ENCODE results near the gene BDKRB2. TPM values are rescaled to one million over a fixed set of nuclear protein-coding genes. Genes with fewer than 3 reads are reported as not detected.

Gene BDKRB2
- total RNA-seq, 1 experiment from 2014 or later = 0.28 TPM

DNA sequence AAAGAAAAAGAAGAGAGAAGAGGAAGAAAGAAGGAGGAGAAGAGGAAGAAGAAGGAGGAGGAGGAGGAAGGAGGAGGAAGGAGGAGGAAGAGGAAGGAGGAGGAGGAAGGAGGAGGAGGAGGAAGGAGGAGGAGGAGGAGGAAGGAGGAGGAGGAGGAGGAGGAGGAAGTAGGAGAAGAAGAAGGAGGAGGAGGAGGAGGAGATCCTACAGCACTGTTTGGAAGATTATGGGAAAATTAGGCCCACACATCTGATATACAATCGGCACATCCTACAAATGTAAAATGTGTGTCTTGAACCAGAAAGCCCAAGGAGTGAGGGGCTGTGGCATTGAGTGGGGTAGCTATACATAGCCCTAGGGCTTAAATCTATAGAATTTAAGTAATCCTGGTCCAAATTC is 12.0 kb downstream of the BDKRB2 start:
- no peaks in the 10 kb centered on the region for H4K20me1 ChIP-seq (ENCODE audit: insufficient read depth)
- no peaks in the 10 kb centered on the region; the same call in 1 of the 2 replicates for H3F3A ChIP-seq (ENCODE audit: insufficient read depth, low read depth)
- H3K79me2 ChIP-seq (ENCODE audit: low read depth) = no peaks in the 10 kb centered on the region
- no peak overlapping the region for H3K27ac ChIP-seq
- H3K4me1 ChIP-seq (replicated peaks; ENCODE audit: insufficient read depth) = no peaks in the 10 kb centered on the region
- no peaks in the 10 kb centered on the region for H3K9me2 ChIP-seq (ENCODE audit: insufficient read depth)
- no TSS peak for BruUV-seq (replicated peaks)
- no peaks in the 10 kb centered on the region for H3K27me3 ChIP-seq (ENCODE audit: insufficient read depth, low read depth)
- no peak for DNase-seq
- no peaks in the 10 kb centered on the region for H3K36me3 ChIP-seq (ENCODE audit: low read depth)
- CTCF ChIA-PET = no interaction called here
- no peak overlapping the region for H3K4me3 ChIP-seq
- no peak overlapping the region for H2AFZ ChIP-seq
- H3K9me3 ChIP-seq (ENCODE audit: insufficient read depth, low read depth) = no peaks in the 10 kb centered on the region
- TF ChIP-seq, protein P1, sequence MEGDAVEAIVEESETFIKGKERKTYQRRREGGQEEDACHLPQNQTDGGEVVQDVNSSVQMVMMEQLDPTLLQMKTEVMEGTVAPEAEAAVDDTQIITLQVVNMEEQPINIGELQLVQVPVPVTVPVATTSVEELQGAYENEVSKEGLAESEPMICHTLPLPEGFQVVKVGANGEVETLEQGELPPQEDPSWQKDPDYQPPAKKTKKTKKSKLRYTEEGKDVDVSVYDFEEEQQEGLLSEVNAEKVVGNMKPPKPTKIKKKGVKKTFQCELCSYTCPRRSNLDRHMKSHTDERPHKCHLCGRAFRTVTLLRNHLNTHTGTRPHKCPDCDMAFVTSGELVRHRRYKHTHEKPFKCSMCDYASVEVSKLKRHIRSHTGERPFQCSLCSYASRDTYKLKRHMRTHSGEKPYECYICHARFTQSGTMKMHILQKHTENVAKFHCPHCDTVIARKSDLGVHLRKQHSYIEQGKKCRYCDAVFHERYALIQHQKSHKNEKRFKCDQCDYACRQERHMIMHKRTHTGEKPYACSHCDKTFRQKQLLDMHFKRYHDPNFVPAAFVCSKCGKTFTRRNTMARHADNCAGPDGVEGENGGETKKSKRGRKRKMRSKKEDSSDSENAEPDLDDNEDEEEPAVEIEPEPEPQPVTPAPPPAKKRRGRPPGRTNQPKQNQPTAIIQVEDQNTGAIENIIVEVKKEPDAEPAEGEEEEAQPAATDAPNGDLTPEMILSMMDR (conservative IDR thresholded peaks at IDR 0.05) = no peak
- no peak for TF ChIP-seq EZH2 (IDR thresholded peaks at IDR 0.05; ENCODE audit: low read depth)
- POLR2A ChIA-PET (ENCODE audit: unreplicated experiment) = no interaction called here
- intact Hi-C loops (cut with micrococcal nuclease; ENCODE audit: unreplicated experiment) = no loop called here
- H3K4me2 ChIP-seq = no peak overlapping the region

DNA sequence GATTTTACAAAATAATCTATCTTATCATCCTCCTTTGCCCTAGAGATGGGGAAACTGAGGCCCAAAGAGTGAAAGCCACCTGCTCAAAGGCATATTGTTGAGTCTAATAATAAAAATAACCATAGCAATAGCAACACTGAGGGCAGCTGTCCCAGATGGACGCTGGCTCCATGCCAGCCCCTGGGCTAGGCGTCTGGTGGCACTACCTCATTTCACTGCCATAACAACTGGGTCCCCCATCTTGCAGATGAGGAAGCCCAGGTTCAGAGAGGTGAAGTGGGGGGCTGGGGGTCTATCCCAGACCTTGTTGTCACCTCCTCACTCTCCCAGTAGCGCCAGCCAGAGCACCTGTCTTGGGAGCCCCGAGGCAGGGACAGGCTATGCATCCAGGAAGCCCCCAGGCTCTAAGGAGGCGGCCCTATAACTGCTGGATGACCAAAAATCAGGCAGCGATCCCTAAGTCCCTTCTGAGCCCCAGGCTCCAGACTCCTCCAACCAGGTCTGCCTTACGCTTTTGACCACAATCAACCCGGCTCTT is 12.8 kb downstream of the BDKRB2 start:
- H3K27me3 ChIP-seq (ENCODE audit: insufficient read depth, low read depth) = no peaks in the 10 kb centered on the region
- H3K9me3 ChIP-seq (ENCODE audit: insufficient read depth, low read depth) = no peaks in the 10 kb centered on the region
- TF ChIP-seq EZH2 (IDR thresholded peaks at IDR 0.05; ENCODE audit: low read depth) = no peak
- TF ChIP-seq, protein P1 (conservative IDR thresholded peaks at IDR 0.05) = no peak
- no peaks in the 10 kb centered on the region for H4K20me1 ChIP-seq (ENCODE audit: insufficient read depth)
- H3K9me2 ChIP-seq (ENCODE audit: insufficient read depth) = no peaks in the 10 kb centered on the region
- H3F3A ChIP-seq (ENCODE audit: insufficient read depth, low read depth) = no peaks in the 10 kb centered on the region; the same call in 1 of the 2 replicates
- no peaks in the 10 kb centered on the region for H3K4me1 ChIP-seq (replicated peaks; ENCODE audit: insufficient read depth)
- no peaks in the 10 kb centered on the region for H3K36me3 ChIP-seq (ENCODE audit: low read depth)
- no peak overlapping the region for H2AFZ ChIP-seq
- POLR2A ChIA-PET (ENCODE audit: unreplicated experiment) = no interaction called here
- no peak for DNase-seq
- no peak overlapping the region for H3K4me3 ChIP-seq
- H3K27ac ChIP-seq = no peak overlapping the region
- BruUV-seq (replicated peaks) = no TSS peak
- no peaks in the 10 kb centered on the region for H3K79me2 ChIP-seq (ENCODE audit: low read depth)
- intact Hi-C loops (cut with micrococcal nuclease; ENCODE audit: unreplicated experiment) = no loop called here
- H3K4me2 ChIP-seq = no peak overlapping the region
- CTCF ChIA-PET = no interaction called here

DNA sequence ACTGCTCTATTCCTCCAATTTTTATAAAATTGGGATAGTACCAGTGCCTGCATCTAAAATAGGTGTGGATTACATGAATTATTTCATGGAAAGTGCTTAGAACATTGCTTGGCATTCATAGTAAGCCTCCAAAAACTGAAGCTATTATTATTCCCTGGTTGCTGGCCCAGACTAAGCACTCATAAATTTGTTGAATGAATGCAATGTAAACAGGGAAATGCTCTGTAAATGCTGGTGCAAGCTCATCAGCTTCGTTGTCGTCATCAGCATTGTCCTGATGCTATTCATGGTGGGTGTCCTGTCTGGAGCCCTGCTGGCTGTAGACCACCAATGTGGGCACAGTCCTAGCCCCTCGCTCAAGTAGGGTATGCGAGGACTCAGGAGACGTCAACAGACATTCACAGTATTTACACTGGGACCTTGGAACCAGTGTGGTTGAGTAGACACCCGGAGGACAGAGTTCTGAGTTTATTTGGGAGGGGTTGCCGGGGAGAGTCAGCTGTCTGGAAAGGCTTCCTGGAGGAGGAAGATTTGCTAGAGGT is 16.5 kb downstream of the BDKRB2 start:
- Histone ChIP-seq H3K36me3 (ENCODE audit: low read depth) (no peaks in the 10 kb centered on the region), H3K79me2 (ENCODE audit: low read depth) (no peaks in the 10 kb centered on the region), H3K27ac (no peak overlapping the region), H3F3A (ENCODE audit: insufficient read depth, low read depth) (peaks cover 9% of the 10 kb centered on the region; the same call in 1 of the 2 replicates), H3K9me3 (ENCODE audit: insufficient read depth, low read depth) (no peaks in the 10 kb centered on the region), H3K4me2 (no peak overlapping the region), H3K27me3 (ENCODE audit: insufficient read depth, low read depth) (no peaks in the 10 kb centered on the region), H3K4me3 (no peak overlapping the region), H3K9me2 (ENCODE audit: insufficient read depth) (no peaks in the 10 kb centered on the region), H4K20me1 (ENCODE audit: insufficient read depth) (no peaks in the 10 kb centered on the region), H2AFZ (no peak overlapping the region), H3K4me1 (replicated peaks; ENCODE audit: insufficient read depth) (peaks cover 17% of the 10 kb centered on the region)
- POLR2A ChIA-PET (ENCODE audit: unreplicated experiment) = no interaction called here
- intact Hi-C loops (cut with micrococcal nuclease; ENCODE audit: unreplicated experiment) = no loop called here
- CTCF ChIA-PET = no interaction called here
- no peak for DNase-seq
- no TSS peak for BruUV-seq (replicated peaks)
- TF ChIP-seq, protein P1 (conservative IDR thresholded peaks at IDR 0.05) = no peak
- no peak for TF ChIP-seq EZH2 (IDR thresholded peaks at IDR 0.05; ENCODE audit: low read depth)

All from PC-9 (cell line).